ENCODE results near the gene KCNH1.

DNA sequence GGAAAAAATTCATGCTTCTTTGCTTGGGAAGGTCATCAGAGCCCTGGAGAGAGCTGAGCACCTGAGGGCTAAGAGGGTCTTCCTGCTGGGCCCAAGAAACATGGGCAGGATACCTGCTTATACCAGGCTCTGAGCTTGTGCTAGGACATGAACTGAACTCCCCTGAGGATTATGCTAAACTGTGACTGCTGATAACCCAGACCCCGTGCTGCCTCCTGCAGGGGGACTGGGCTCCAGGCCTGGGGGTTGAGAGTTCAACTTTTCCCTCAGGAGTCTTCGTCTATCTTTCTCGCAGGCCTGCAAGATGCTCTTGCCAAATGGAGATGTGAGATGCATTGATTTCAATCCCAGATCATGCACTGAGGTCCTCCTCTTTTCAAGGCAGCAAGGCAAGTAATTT, 436.8 kb downstream of the KCNH1 start:
- TF ChIP-seq CTCF (IDR thresholded peaks at IDR 0.05) (no peak), POLR2A (IDR thresholded peaks at IDR 0.05) (no peak)

Measured in lower leg skin (tissue), 3 donors.